HCT116 (cell line): ENCODE results near the gene KIF26B.

Experiments used
- CBX3 ChIP-seq: IDR thresholded peaks from 2 replicates; pipeline ENCODE4 v1.6.1; 2012; ENCODE audit warnings: low read depth
- CEBPB ChIP-seq: IDR thresholded peaks from 2 replicates; pipeline ENCODE4 v1.6.1; 2012; ENCODE audit warnings: low read depth
- CTCF ChIP-seq, 3 experiments: fragments of 200-600 bp in 1 of 3; sonication (generic) in 1 of 3; IDR thresholded peaks in 2 of 3; conservative IDR thresholded peaks in 1 of 3; 2 replicates each; pipeline ENCODE4 v1.5.1; 2012 to 2017; ENCODE audit warnings: low read depth in 2 of 3, low read length in 2 of 3, antibody characterized with exemption in 1 of 3, borderline replicate concordance in 1 of 3, control low read depth in 1 of 3, mild to moderate bottlenecking in 1 of 3, mixed read lengths in 1 of 3, mixed run types in 1 of 3, moderate library complexity in 1 of 3; ENCODE audit not compliant: insufficient read depth in 1 of 3
- EGR1 ChIP-seq: IDR thresholded peaks from 2 replicates; pipeline ENCODE4 v1.6.1; 2012; ENCODE audit warnings: low read depth
- EZH2 ChIP-seq: fragments of 200-600 bp; sonication (generic); IDR thresholded peaks from 2 replicates; pipeline ENCODE4 v1.6.1; 2017; ENCODE audit warnings: antibody characterized with exemption, mixed run types
- EZH2phosphoT487 ChIP-seq: fragments of 200-600 bp; IDR thresholded peaks from 2 replicates; pipeline ENCODE4 v1.6.1; 2018; ENCODE audit warnings: antibody characterized with exemption, borderline replicate concordance
- JUND ChIP-seq: IDR thresholded peaks from 2 replicates; pipeline ENCODE4 v1.6.1; 2012
- MAX ChIP-seq: IDR thresholded peaks from 2 replicates; pipeline ENCODE4 v1.6.1; 2012
- POLR2AphosphoS5 ChIP-seq: IDR thresholded peaks from 2 replicates; pipeline ENCODE4 v1.6.1; 2011; ENCODE audit warnings: mild to moderate bottlenecking, low read depth, low read length, moderate library complexity
- RAD21 ChIP-seq: IDR thresholded peaks from 2 replicates; pipeline ENCODE4 v1.6.1; 2012; ENCODE audit warnings: low read depth, mild to moderate bottlenecking
- YY1 ChIP-seq: IDR thresholded peaks from 2 replicates; pipeline ENCODE4 v1.6.1; 2011; ENCODE audit warnings: low read length, low read depth, moderate library complexity, mild to moderate bottlenecking; ENCODE audit not compliant: insufficient replicate concordance; ENCODE audit errors: extremely low read depth
- TF ChIP-seq, protein P1 (sequence below): IDR thresholded peaks from 2 replicates; pipeline ENCODE4 v1.6.1; 2012; ENCODE audit warnings: low read depth

GRCh38 chr1:245608271-245608670 lies 453.5 kb downstream of the KIF26B start:
- TF ChIP-seq CTCF (IDR thresholded peaks at IDR 0.05 in 2 of 3, conservative IDR thresholded peaks at IDR 0.05 in 1 of 3; ENCODE audit: borderline replicate concordance in 1 of 3, insufficient read depth in 1 of 3, low read depth in 2 of 3, low read length in 2 of 3): no peak
- no peak for TF ChIP-seq YY1
- no peak for TF ChIP-seq EZH2
- no peak for TF ChIP-seq CBX3
- TF ChIP-seq EZH2phosphoT487: no peak
- no peak for TF ChIP-seq CEBPB
- no peak for TF ChIP-seq POLR2AphosphoS5
- no peak for TF ChIP-seq JUND
- no peak for TF ChIP-seq MAX
- no peak for TF ChIP-seq EGR1
- TF ChIP-seq, protein P1, sequence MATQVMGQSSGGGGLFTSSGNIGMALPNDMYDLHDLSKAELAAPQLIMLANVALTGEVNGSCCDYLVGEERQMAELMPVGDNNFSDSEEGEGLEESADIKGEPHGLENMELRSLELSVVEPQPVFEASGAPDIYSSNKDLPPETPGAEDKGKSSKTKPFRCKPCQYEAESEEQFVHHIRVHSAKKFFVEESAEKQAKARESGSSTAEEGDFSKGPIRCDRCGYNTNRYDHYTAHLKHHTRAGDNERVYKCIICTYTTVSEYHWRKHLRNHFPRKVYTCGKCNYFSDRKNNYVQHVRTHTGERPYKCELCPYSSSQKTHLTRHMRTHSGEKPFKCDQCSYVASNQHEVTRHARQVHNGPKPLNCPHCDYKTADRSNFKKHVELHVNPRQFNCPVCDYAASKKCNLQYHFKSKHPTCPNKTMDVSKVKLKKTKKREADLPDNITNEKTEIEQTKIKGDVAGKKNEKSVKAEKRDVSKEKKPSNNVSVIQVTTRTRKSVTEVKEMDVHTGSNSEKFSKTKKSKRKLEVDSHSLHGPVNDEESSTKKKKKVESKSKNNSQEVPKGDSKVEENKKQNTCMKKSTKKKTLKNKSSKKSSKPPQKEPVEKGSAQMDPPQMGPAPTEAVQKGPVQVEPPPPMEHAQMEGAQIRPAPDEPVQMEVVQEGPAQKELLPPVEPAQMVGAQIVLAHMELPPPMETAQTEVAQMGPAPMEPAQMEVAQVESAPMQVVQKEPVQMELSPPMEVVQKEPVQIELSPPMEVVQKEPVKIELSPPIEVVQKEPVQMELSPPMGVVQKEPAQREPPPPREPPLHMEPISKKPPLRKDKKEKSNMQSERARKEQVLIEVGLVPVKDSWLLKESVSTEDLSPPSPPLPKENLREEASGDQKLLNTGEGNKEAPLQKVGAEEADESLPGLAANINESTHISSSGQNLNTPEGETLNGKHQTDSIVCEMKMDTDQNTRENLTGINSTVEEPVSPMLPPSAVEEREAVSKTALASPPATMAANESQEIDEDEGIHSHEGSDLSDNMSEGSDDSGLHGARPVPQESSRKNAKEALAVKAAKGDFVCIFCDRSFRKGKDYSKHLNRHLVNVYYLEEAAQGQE: no peak
- no peak for TF ChIP-seq RAD21
